Lung (tissue), 12 donors: ENCODE results near the gene PDZD4. TPM values are rescaled to one million over a fixed set of nuclear protein-coding genes. Genes with fewer than 3 reads are reported as not detected.

Source experiments
- ATAC-seq: fragments of 200-7000 bp; cut with Tn5 transposase; one replicate; pipeline ENCODE4 v1.9.1; 2020; ENCODE audit warnings: moderate number of reproducible peaks; ENCODE audit not compliant: insufficient read depth, low FRiP score
- DNase-seq, 3 donors: peaks; one replicate each; pipeline ENCODE4 v3.0.0-alpha.2; 2013 to 2017
- H3K27ac ChIP-seq, 2 donors: one replicate each; pipeline ENCODE4 v1.5.1; 2013; ENCODE audit warnings: mild to moderate bottlenecking in 2 of 2, moderate library complexity in 2 of 2, control low read depth in 1 of 2, inconsistent platforms in 1 of 2, low read depth in 1 of 2, low read length in 1 of 2
- H3K27me3 ChIP-seq, 3 donors: one replicate each; pipeline ENCODE4 v1.5.1; 2013; ENCODE audit warnings: low read length in 2 of 3; ENCODE audit not compliant: control insufficient read depth in 3 of 3, insufficient read depth in 3 of 3
- H3K36me3 ChIP-seq, 4 donors: one replicate each; pipeline ENCODE4 v1.5.1; 2013; ENCODE audit warnings: low read length in 4 of 4, mild to moderate bottlenecking in 1 of 4, moderate library complexity in 1 of 4; ENCODE audit not compliant: control insufficient read depth in 4 of 4, insufficient read depth in 4 of 4
- H3K4me1 ChIP-seq, 5 donors: one replicate each; pipeline ENCODE4 v1.5.1; 2013; ENCODE audit warnings: low read length in 5 of 5, mild to moderate bottlenecking in 2 of 5, moderate library complexity in 1 of 5; ENCODE audit not compliant: control insufficient read depth in 5 of 5, insufficient read depth in 5 of 5
- H3K4me3 ChIP-seq: one replicate; pipeline ENCODE4 v1.5.1; 2013; ENCODE audit warnings: mild to moderate bottlenecking, control low read depth, moderate library complexity
- H3K9ac ChIP-seq, 2 donors: one replicate each; pipeline ENCODE4 v1.5.1; 2013; ENCODE audit warnings: low read length in 2 of 2, control low read depth in 1 of 2; ENCODE audit not compliant: insufficient read depth in 1 of 2
- H3K9me3 ChIP-seq, 4 donors: one replicate each; pipeline ENCODE4 v1.5.1; 2013; ENCODE audit warnings: low read length in 3 of 4, mild to moderate bottlenecking in 1 of 4, moderate library complexity in 1 of 4; ENCODE audit not compliant: control insufficient read depth in 4 of 4, insufficient read depth in 3 of 4
- WGBS, 2 donors: extraction: QIAGEN DNeasy Blood & Tissue Kit; methylation state at CpG; one replicate each; pipeline ENCODE4 v1.1.7; 2013; 5-methylcytosine and 5-hydroxymethylcytosine counted together
- polyA plus RNA-seq, 2 donors: library from polyadenylated mRNA; stranded (reverse); fragments of 200-250 nt; gene quantifications; one replicate each; pipeline ENCODE4 v1.2.1, GENCODE V29; 2013
- total RNA-seq, 2 donors: library from RNA; depleted of rRNA in 1 of 2; stranded (reverse); fragments of >200 nt in 1 of 2; gene quantifications; one replicate each; pipeline ENCODE4 v1.2.1, GENCODE V29; 2014 to 2021
- TF ChIP-seq, protein P1 (sequence below): IDR thresholded peaks from 2 replicates; pipeline ENCODE4 v1.5.1; 2012; ENCODE audit warnings: mild to moderate bottlenecking; ENCODE audit errors: control extremely low read depth, extremely low read depth
- donor health status: control.
- donor health status: control.
- donor health status: Bipolar disorder and iron deficiency.
- donor health status: healthy.
- donor health status: DM: yes; HTN: yes; CAD: no.

PDZD4 gene
- total and polyA plus RNA-seq, 4 donors: 2.3 to 8.1 (median 3.8) TPM

DNA sequence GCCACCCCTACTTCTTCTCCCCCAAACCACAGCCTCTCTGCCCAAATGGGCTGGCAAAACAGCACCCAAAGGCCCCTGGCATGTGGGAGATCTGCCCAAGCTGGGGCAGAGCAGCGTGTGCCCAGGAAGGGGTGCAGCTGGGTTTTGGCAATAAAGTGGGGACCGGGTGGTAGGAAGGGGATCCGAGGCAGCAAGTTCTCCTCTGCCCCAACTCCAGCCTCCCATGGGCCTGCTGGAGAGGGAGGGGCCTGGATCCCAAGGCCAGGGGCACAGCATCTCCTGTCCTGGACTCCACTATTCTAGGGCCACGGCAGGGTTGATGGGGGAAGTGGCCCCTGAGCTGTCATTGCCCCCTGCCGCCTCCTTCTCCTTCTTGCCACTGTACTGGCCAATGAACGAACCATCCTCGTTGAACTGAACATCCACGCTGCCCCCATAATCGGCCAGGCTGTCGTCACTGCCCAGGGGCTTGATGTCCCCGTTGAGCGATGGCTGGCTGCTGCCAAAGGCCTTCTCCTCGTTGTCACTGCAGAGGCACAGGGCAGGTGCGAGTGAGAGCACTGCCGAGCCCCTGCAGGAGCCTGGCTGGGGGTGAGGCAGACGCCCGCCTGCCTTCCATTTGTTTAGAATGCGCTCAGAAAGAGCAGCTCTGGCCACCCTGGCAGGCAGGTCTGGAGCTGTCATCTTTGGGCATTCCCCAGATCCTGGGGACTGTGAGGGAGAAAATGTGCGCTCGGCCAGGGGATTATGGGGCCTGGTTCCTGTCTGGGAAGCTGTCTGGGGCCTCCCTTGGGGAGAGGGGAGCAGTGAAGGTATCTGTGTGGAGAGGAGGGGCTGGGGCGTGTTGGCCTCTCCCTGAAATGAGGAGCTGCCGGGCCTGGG lies 32.3 kb upstream of the PDZD4 start:
- no peaks in the 10 kb centered on the region for H3K4me1 ChIP-seq
- H3K9ac ChIP-seq: no peak overlapping the region
- peaks cover 2 to 18% (median 4%) of the 10 kb centered on the region in 3 donors for H3K27me3 ChIP-seq
- TF ChIP-seq, protein P1, sequence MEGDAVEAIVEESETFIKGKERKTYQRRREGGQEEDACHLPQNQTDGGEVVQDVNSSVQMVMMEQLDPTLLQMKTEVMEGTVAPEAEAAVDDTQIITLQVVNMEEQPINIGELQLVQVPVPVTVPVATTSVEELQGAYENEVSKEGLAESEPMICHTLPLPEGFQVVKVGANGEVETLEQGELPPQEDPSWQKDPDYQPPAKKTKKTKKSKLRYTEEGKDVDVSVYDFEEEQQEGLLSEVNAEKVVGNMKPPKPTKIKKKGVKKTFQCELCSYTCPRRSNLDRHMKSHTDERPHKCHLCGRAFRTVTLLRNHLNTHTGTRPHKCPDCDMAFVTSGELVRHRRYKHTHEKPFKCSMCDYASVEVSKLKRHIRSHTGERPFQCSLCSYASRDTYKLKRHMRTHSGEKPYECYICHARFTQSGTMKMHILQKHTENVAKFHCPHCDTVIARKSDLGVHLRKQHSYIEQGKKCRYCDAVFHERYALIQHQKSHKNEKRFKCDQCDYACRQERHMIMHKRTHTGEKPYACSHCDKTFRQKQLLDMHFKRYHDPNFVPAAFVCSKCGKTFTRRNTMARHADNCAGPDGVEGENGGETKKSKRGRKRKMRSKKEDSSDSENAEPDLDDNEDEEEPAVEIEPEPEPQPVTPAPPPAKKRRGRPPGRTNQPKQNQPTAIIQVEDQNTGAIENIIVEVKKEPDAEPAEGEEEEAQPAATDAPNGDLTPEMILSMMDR: no peak
- ATAC-seq (no peak), DNase-seq (no peak)
- H3K27ac ChIP-seq: no peak overlapping the region
- 57 to 72% methylated on average over 13 to 22 of the region's 22 CpGs for WGBS, 2 donors
- peaks cover 0 to 4% (median 0%) of the 10 kb centered on the region in 4 donors for H3K9me3 ChIP-seq
- H3K36me3 ChIP-seq: no peaks in the 10 kb centered on the region
- H3K4me3 ChIP-seq: no peak overlapping the region

DNA sequence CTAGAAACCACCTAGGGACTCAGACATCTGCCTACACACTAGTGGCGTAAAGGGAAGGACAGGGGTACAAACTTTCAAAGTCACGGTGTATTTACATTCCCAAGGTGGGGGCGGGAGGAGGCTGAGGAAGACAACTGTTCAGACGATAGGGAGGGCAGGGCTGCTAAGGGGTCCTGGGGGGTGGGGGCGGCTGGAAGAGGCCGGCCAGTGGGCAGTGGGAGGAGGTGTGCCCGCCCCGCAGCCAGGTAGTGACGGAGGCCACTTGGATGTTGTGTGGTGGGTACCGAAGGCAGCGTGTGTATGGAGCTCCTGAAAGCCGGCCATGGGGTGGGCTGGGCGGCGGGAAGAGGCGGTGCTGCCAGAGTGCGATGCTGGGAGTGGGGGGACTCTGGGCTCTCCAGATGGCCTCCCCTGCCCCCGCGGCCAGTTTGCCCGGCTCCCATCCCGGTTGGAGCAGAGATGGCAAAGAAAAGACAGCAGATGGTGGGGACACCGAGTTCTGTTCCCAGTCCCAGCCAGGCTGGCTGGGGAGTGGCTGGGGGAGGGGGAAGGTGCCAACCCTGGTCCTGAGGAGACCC lies 31.5 kb upstream of the PDZD4 start:
- peaks cover 0 to 4% (median 0%) of the 10 kb centered on the region in 4 donors for H3K9me3 ChIP-seq
- H3K9ac ChIP-seq: no peak overlapping the region
- H3K27me3 ChIP-seq: peaks cover 2 to 18% (median 4%) of the 10 kb centered on the region in 3 donors
- no peaks in the 10 kb centered on the region for H3K36me3 ChIP-seq
- ATAC-seq (no peak), DNase-seq (no peak)
- H3K4me3 ChIP-seq: no peak overlapping the region
- H3K27ac ChIP-seq: no peak overlapping the region
- WGBS, 2 donors: 69 to 93% methylated on average over 3 to 21 of the region's 21 CpGs
- TF ChIP-seq, protein P1: no peak
- no peaks in the 10 kb centered on the region for H3K4me1 ChIP-seq

DNA sequence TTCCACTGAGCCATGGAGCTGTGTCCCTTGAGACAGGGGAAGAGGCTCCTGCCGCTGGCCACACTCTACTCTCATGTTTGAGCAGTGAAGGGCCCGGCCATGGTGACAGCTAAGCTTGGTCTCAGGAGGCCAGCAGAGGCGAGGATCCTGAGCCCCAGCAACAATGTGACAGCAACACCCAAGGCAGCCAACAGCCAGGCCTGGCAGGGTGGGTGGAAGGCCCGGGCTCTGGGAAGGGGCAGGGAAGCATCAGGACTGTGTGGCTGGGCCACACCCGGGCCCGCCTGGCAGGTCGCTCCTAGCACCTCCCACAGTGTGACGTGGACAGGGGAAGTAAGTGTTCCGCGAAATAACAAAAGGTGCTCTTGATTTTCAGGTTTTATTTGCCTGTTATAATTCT lies 30.8 kb upstream of the PDZD4 start:
- 65 to 74% methylated on average over 10 of the region's 10 CpGs for WGBS, 2 donors
- DNase-seq: no peak
- H3K9ac ChIP-seq: no peak overlapping the region
- H3K36me3 ChIP-seq: no peaks in the 10 kb centered on the region
- H3K4me1 ChIP-seq: no peaks in the 10 kb centered on the region
- ATAC-seq: no peak
- peaks cover 0 to 4% (median 0%) of the 10 kb centered on the region in 4 donors for H3K9me3 ChIP-seq
- no peak overlapping the region for H3K27ac ChIP-seq
- peaks cover 4 to 21% (median 4%) of the 10 kb centered on the region in 3 donors for H3K27me3 ChIP-seq
- no peak overlapping the region for H3K4me3 ChIP-seq
- TF ChIP-seq, protein P1: no peak
